Endothelial cell of umbilical vein (primary cell): ENCODE results near the gene STAB2. TPM values are rescaled to one million over a fixed set of nuclear protein-coding genes. Genes with fewer than 3 reads are reported as not detected.

ENCODE experiments used
- BruUV-seq: library from RNA; stranded (reverse); fragments of 400-500 nt; replicated peaks from 2 replicates; lab custom pipeline; 2021; lab: Mats Ljungman, UMichigan
- CTCF ChIA-PET: fragments of 300-600, 350-600 bp; sonication (Branson Sonifier 250); formaldehyde crosslinking; loops from one replicate; lab custom pipeline; 2021; ENCODE audit warnings: antibody characterized with exemption, inconsistent platforms; lab: Charles Lee
- POLR2A ChIA-PET: fragments of 300-600, 350-600 bp; sonication (Branson Sonifier 250); formaldehyde crosslinking; loops from one replicate; lab custom pipeline; 2021; ENCODE audit warnings: antibody characterized with exemption, inconsistent platforms; lab: Charles Lee
- DNase-seq: peaks from one replicate; pipeline ENCODE4 v3.0.0-alpha.2; 2011; ENCODE audit warnings: low read depth, low spot score
- FAIRE-seq: peaks from 2 replicates; lab custom pipeline; 2011; peaks lifted over from hg19 to GRCh38; lab: Jason Lieb, UNC
- H2AFZ ChIP-seq: 2 replicates; pipeline ENCODE4 v1.6.0; 2012; ENCODE audit warnings: low read depth, low read length, control low read depth, inconsistent platforms
- H3K27ac ChIP-seq: 2 replicates; pipeline ENCODE4 v1.5.1; 2011; ENCODE audit warnings: low read depth, mild to moderate bottlenecking, control low read depth, low read length, moderate library complexity; ENCODE audit not compliant: insufficient read depth
- H3K27me3 ChIP-seq, 2 experiments: 2 replicates each; pipeline versions ENCODE4 v1.6.0 to v1.6.1; 2011; ENCODE audit warnings: low read length in 2 of 2, mixed read lengths in 1 of 2; ENCODE audit not compliant: control insufficient read depth in 2 of 2, insufficient read depth in 2 of 2
- H3K36me3 ChIP-seq, 2 experiments: 2 replicates in 1 of 2; 3 replicates in 1 of 2; pipeline ENCODE4 v1.5.1; 2011; ENCODE audit warnings: low read length in 2 of 2, mild to moderate bottlenecking in 1 of 2, moderate library complexity in 1 of 2; ENCODE audit not compliant: control insufficient read depth in 2 of 2, insufficient read depth in 2 of 2; ENCODE audit errors: extremely low read depth in 1 of 2
- H3K4me1 ChIP-seq: 3 replicates; pipeline ENCODE4 v1.5.1; 2011; ENCODE audit warnings: mild to moderate bottlenecking, low read length; ENCODE audit not compliant: control insufficient read depth, insufficient read depth; ENCODE audit errors: extremely low read depth
- H3K4me2 ChIP-seq: 2 replicates; pipeline ENCODE4 v1.6.1; 2011; ENCODE audit warnings: low read length, control low read depth, mixed read lengths; ENCODE audit not compliant: insufficient read depth
- H3K4me3 ChIP-seq, 3 experiments: fragments of 200-600 bp in 1 of 3; sonication (generic), shearing (Covaris generic) in 1 of 3; replicated peaks in 1 of 3; 2 replicates each; pipeline ENCODE4 v1.5.1; 2011 to 2016; ENCODE audit warnings: control low read depth in 3 of 3, low read length in 3 of 3, mild to moderate bottlenecking in 2 of 3, inconsistent platforms in 1 of 3, low read depth in 1 of 3, moderate library complexity in 1 of 3; ENCODE audit not compliant: insufficient read depth in 1 of 3
- H3K79me2 ChIP-seq: 2 replicates; pipeline ENCODE4 v1.6.0; 2012; ENCODE audit warnings: low read length, inconsistent platforms; ENCODE audit not compliant: control insufficient read depth, insufficient read depth
- H3K9ac ChIP-seq: replicated peaks from 2 replicates; pipeline ENCODE3; 2011; ENCODE audit warnings: low read length, control low read depth; ENCODE audit not compliant: insufficient read depth; ENCODE audit errors: extremely low read depth
- H3K9me1 ChIP-seq: replicated peaks from 3 replicates; pipeline ENCODE4 v1.6.0; 2011; ENCODE audit warnings: mild to moderate bottlenecking, low read length; ENCODE audit not compliant: control insufficient read depth, insufficient read depth; ENCODE audit errors: extremely low read depth
- H3K9me3 ChIP-seq: replicated peaks from 2 replicates; pipeline ENCODE4 v1.5.1; 2012; ENCODE audit warnings: low read length, inconsistent platforms; ENCODE audit not compliant: control insufficient read depth, insufficient read depth
- H4K20me1 ChIP-seq: replicated peaks from 2 replicates; pipeline ENCODE3; 2011; ENCODE audit warnings: mild to moderate bottlenecking, low read length; ENCODE audit not compliant: control insufficient read depth, insufficient read depth; ENCODE audit errors: extremely low read depth
- CTCF ChIP-seq, 2 donors: IDR thresholded peaks; 1 replicate in 1 of 2; 2 replicates in 1 of 2; pipeline ENCODE4 v1.5.1; 2011; ENCODE audit warnings: low read length in 2 of 2, mild to moderate bottlenecking in 2 of 2, moderate library complexity in 2 of 2, control low read depth in 1 of 2, inconsistent platforms in 1 of 2, low read depth in 1 of 2; ENCODE audit not compliant: insufficient read depth in 1 of 2; ENCODE audit errors: extremely low read depth in 1 of 2
- EZH2 ChIP-seq: IDR thresholded peaks from 2 replicates; pipeline ENCODE4 v1.6.1; 2012; ENCODE audit warnings: borderline replicate concordance, low read depth, mild to moderate bottlenecking, moderate library complexity, low read length, inconsistent platforms; ENCODE audit not compliant: severe bottlenecking
- FOS ChIP-seq: IDR thresholded peaks from 2 replicates; pipeline ENCODE4 v1.6.1; 2011; ENCODE audit warnings: mild to moderate bottlenecking, low read length, moderate library complexity, borderline replicate concordance; ENCODE audit not compliant: insufficient read depth
- GATA2 ChIP-seq: IDR thresholded peaks from 2 replicates; pipeline ENCODE4 v1.7.0; 2011; ENCODE audit warnings: low read depth, mild to moderate bottlenecking, moderate library complexity, mixed read lengths, low read length; ENCODE audit not compliant: insufficient read length, insufficient read depth
- JUN ChIP-seq: IDR thresholded peaks from 2 replicates; pipeline ENCODE4 v1.6.1; 2011; ENCODE audit warnings: borderline replicate concordance, low read depth; ENCODE audit not compliant: insufficient read length, insufficient read depth
- MYC ChIP-seq: IDR thresholded peaks from one replicate; pipeline ENCODE4 v1.6.1; 2011; ENCODE audit warnings: mild to moderate bottlenecking, low read depth, low read length
- POLR2A ChIP-seq: IDR thresholded peaks from 2 replicates; pipeline ENCODE4 v1.6.1; 2012; ENCODE audit warnings: low read depth, mild to moderate bottlenecking, control low read depth, low read length
- POLR2AphosphoS5 ChIP-seq: IDR thresholded peaks from 2 replicates; pipeline ENCODE4 v1.6.1; 2012; ENCODE audit warnings: low read depth, mild to moderate bottlenecking, control low read depth, low read length, moderate library complexity; ENCODE audit not compliant: insufficient read depth
- dilution Hi-C: fragments of 300-500 bp; cut with MboI; formaldehyde crosslinking; loops from one replicate; pipeline ENCODE4 v1.15.0; 2019; ENCODE audit warnings: low sequenced_read_pairs; ENCODE audit not compliant: extremely low pct_ligation_motif_present
- intact Hi-C: fragments of 100-400 bp; cut with micrococcal nuclease; formaldehyde crosslinking; loops from one replicate; pipeline ENCODE4 v1.10.0; 2022
- polyA plus RNA-seq, 4 experiments: library from polyadenylated mRNA; depleted of rRNA in 3 of 4; stranded (reverse) in 3 of 4; unstranded in 1 of 4; fragments of >200 nt; gene quantifications; 2 replicates each; pipeline versions ENCODE4 v1.2.1 to v1.2.3, GENCODE V29; 2011 to 2012; ENCODE audit warnings: missing spikeins in 1 of 4
- total RNA-seq: library from RNA; stranded (reverse); gene quantifications from 2 replicates; pipeline ENCODE4 v1.2.3, GENCODE V29; 2021
- TF ChIP-seq, protein P1 (sequence below): IDR thresholded peaks from 2 replicates; pipeline ENCODE4 v1.6.1; 2011; ENCODE audit not compliant: insufficient read depth, insufficient read length

Gene STAB2
- total and polyA plus RNA-seq, 2 donors (not counting 3 experiments of a cell fraction or from before 2014, with no cell fraction given), result 0.01 TPM; not detected in 1

GRCh38 chr12:103812789-103813188 lies 225.7 kb downstream of the STAB2 start:
- no peaks in the 10 kb centered on the region for H3K27me3 ChIP-seq
- H2AFZ ChIP-seq, result no peak overlapping the region
- no peak for TF ChIP-seq EZH2
- TF ChIP-seq, protein P1, sequence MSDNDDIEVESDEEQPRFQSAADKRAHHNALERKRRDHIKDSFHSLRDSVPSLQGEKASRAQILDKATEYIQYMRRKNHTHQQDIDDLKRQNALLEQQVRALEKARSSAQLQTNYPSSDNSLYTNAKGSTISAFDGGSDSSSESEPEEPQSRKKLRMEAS, result no peak
- TF ChIP-seq GATA2, result no peak
- TF ChIP-seq JUN, result no peak
- TF ChIP-seq CTCF (IDR thresholded peaks at IDR 0.05; ENCODE audit: extremely low read depth in 1 of 2, insufficient read depth in 1 of 2, low read depth in 1 of 2, low read length in 2 of 2), result no peak
- TF ChIP-seq POLR2AphosphoS5, result no peak
- TF ChIP-seq FOS, result no peak
- no peak for TF ChIP-seq POLR2A
- no peak for TF ChIP-seq MYC
- no peaks in the 10 kb centered on the region for H3K4me1 ChIP-seq
- CTCF ChIA-PET, result no interaction called here
- no peak for FAIRE-seq
- no TSS peak for BruUV-seq
- DNase-seq, result no peak
- no peak overlapping the region for H3K4me2 ChIP-seq
- POLR2A ChIA-PET, result no interaction called here
- intact Hi-C loops, result no loop called here
- no peaks in the 10 kb centered on the region for H3K9me1 ChIP-seq
- dilution Hi-C loops, result no loop called here
- no peak overlapping the region for H3K9ac ChIP-seq
- no peak overlapping the region for H3K4me3 ChIP-seq
- no peaks in the 10 kb centered on the region for H4K20me1 ChIP-seq
- no peak overlapping the region for H3K27ac ChIP-seq
- peaks cover 0 to 2% of the 10 kb centered on the region in 2 experiments for H3K36me3 ChIP-seq
- no peaks in the 10 kb centered on the region for H3K79me2 ChIP-seq
- H3K9me3 ChIP-seq, result no peaks in the 10 kb centered on the region
